ENCODE data around the gene SF3B2. TPM values are rescaled to one million over a fixed set of nuclear protein-coding genes. Genes with fewer than 3 reads are reported as not detected.

The SF3B2 gene
- total RNA-seq, 4 donors from 2014 or later = 148 to 216 (median 156) TPM

DNA sequence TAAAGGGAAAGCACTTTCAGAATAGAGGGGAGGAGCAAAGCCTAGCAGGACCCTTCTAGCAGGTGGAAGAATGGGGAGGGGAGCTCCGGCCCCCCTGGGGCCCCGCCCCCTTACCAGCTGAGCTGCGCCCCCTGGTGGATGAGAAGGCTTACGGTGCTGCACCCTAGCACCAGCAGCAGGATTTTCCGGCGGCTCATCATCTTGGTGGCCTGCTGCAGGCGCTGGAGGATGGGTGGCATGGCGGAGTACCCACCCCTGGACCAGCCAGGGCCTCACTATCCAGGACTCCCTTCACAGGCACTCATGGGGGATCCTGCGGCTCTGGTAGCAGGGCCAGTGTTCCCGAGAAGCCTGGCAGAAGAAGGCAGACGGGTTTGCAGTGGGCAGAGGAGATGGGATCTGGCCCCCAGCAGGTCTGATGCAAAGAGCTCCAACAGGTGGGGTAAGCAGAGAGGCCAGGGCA, 7.0 kb upstream of the SF3B2 start:
- peak; percentile 23 to 64 for DNase-seq (ENCODE audit: low spot score in 2 of 2)
- TF ChIP-seq POLR2A (IDR thresholded peaks at IDR 0.05) = no peak
- TF ChIP-seq EP300 (IDR thresholded peaks at IDR 0.05) = peak in 1 of 2 donors; percentile 23
- TF ChIP-seq, protein P1, sequence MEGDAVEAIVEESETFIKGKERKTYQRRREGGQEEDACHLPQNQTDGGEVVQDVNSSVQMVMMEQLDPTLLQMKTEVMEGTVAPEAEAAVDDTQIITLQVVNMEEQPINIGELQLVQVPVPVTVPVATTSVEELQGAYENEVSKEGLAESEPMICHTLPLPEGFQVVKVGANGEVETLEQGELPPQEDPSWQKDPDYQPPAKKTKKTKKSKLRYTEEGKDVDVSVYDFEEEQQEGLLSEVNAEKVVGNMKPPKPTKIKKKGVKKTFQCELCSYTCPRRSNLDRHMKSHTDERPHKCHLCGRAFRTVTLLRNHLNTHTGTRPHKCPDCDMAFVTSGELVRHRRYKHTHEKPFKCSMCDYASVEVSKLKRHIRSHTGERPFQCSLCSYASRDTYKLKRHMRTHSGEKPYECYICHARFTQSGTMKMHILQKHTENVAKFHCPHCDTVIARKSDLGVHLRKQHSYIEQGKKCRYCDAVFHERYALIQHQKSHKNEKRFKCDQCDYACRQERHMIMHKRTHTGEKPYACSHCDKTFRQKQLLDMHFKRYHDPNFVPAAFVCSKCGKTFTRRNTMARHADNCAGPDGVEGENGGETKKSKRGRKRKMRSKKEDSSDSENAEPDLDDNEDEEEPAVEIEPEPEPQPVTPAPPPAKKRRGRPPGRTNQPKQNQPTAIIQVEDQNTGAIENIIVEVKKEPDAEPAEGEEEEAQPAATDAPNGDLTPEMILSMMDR (IDR thresholded peaks at IDR 0.05) = peak; percentile 83 to 94 (median 90)
- Histone ChIP-seq H3K4me3 (no peak overlapping the region), H3K4me1 (peaks cover 0 to 16% (median 6%) of the 10 kb centered on the region in 4 donors), H3K27ac (no peak overlapping the region), H3K27me3 (peaks cover 0 to 23% of the 10 kb centered on the region in 2 donors), H3K36me3 (no peaks in the 10 kb centered on the region), H3K9me3 (no peaks in the 10 kb centered on the region)
- 10 to 16% methylated on average over 9 to 11 of the region's 11 CpGs for WGBS, 2 donors

DNA sequence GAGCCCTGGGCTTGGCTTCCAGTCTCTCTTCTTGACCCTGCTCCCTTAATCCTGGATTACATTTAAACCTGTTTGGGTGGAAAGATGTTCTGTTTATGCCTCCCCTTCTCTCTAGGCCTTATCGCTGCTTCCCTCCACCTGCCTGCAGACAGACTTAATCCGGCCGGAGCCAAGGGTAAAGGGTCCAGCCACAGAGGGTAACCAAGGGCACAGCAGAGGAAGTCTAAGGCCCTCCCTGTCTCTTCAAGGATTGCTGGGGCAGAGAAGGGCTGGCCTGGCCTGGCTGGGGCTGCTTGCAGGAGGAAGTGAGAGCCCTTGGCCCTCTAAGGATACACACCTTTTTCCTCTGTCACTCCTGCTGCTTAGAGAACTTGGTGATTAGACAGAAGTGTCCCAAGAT, 5.3 kb upstream of the SF3B2 start:
- 93 to 96% methylated on average over 3 of the region's 3 CpGs for WGBS, 2 donors
- Histone ChIP-seq H3K4me3 (no peak overlapping the region), H3K27me3 (peaks cover 0 to 23% of the 10 kb centered on the region in 2 donors), H3K27ac (no peak overlapping the region), H3K36me3 (no peaks in the 10 kb centered on the region), H3K9me3 (no peaks in the 10 kb centered on the region), H3K4me1 (peaks cover 0 to 28% (median 10%) of the 10 kb centered on the region in 4 donors)
- no peak for TF ChIP-seq EP300 (IDR thresholded peaks at IDR 0.05)
- no peak for TF ChIP-seq POLR2A (IDR thresholded peaks at IDR 0.05)
- TF ChIP-seq, protein P1 (IDR thresholded peaks at IDR 0.05) = no peak
- DNase-seq (ENCODE audit: low spot score in 2 of 2) = no peak

DNA sequence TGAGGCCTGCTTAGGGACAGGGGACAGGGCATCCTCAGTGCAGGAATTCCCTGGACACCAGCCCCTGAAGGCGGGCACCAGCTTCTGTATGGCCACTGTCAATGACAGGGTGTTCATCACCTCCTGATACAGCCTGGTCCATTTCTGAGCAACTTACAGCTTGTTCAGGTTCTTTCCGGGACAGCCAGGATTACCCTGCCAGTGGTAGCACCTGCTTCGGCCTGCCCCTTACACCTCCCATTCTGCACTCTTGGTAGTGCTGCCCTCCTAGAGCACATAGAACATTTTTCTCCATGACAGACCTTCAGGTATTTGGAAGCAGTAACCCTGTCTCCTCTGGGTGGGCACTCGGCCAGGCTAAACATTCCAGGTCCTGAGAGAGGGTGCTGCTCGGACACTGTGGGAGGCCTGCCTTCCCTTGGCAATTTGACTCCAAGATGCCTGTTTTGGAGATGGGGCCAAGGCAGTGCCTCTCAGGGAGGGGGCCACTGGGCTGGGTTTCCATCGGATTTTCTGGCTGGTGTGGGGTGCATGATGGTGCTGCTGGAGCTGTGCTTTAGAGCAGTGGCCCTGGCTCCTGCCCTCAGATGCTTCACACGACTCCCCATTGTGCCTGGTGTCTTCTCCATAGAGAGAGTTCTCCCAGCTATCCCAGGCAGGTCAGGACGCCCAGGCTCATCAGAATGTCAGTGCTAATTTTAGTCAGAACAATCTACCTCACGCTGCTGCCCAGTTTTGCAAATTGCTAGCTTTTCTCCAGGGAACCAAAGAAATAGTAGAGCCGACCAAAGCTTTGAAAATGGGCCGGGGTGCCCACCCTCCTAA, 4.4 kb upstream of the SF3B2 start:
- Histone ChIP-seq H3K27ac (no peak overlapping the region), H3K9me3 (no peaks in the 10 kb centered on the region), H3K27me3 (peaks cover 0 to 23% of the 10 kb centered on the region in 2 donors), H3K36me3 (no peaks in the 10 kb centered on the region), H3K4me3 (no peak overlapping the region), H3K4me1 (peaks cover 0 to 29% (median 10%) of the 10 kb centered on the region in 4 donors)
- WGBS, 2 donors = 64 to 76% methylated on average over 8 to 11 of the region's 11 CpGs
- TF ChIP-seq POLR2A (IDR thresholded peaks at IDR 0.05) = no peak
- TF ChIP-seq EP300 (IDR thresholded peaks at IDR 0.05) = no peak
- no peak for DNase-seq (ENCODE audit: low spot score in 2 of 2)

DNA sequence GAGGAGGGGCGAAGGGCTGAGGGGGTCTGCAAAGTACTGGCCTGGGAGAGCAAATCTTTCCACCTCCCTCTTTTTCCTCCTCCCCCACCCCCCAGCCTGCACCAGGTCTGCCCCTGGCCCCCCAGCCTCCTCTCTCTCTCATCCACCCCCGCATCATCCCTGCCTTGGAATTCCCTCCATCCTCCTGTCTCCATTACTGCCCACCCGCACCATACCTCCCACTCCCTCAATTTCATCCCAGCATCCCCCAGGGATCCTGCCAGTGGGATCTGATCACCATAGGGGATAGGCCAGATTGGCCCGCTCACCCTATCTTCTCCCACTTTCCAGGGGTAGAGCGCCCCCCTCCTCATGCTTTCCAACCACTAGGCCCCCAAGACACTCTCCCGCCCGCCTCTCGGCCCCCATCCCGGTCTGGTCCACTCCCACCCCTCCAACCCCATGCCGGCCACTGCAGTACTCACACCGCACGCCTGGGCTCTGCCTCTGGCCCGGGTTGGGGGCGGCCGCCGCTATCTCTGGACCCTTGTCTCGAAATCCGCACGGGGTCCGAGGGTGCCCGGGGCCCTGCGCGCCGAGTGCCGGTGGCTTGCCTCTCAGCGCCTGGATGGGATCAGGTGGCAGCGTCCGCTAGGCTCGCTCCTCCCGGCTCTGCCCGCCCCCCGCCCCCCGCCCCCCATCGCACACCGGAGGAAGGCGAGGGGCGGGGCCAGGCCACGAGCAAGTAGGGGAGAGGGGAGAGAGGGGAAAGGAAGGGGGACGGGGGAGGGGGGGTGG, 3.4 kb upstream of the SF3B2 start, which contains the start of gene GAL3ST3:
Gene GAL3ST3 (minus strand): TSS at position 615 of the 777 bp plus-strand sequence. CDS start 3,746 bp downstream, outside the sequence.
- H3K36me3 ChIP-seq = peaks cover 0 to 2% (median 0%) of the 10 kb centered on the region in 3 donors
- peaks cover 0 to 23% of the 10 kb centered on the region in 2 donors for H3K27me3 ChIP-seq
- H3K4me1 ChIP-seq = peaks cover 0 to 38% (median 19%) of the 10 kb centered on the region in 4 donors
- H3K9me3 ChIP-seq = no peaks in the 10 kb centered on the region
- DNase-seq (ENCODE audit: low spot score in 2 of 2) = no peak
- peak within 1 kb of the TSS in 3 of 4 donors; percentile 18 to 51 (median 22) for H3K27ac ChIP-seq
- peak within 1 kb of the TSS in 1 of 4 donors; percentile 28 for H3K4me3 ChIP-seq
- TF ChIP-seq EP300 (IDR thresholded peaks at IDR 0.05) (no peak), POLR2A (IDR thresholded peaks at IDR 0.05) (no peak)
- TF ChIP-seq, protein P1 (IDR thresholded peaks at IDR 0.05) = no peak
- 8 to 12% methylated on average over 26 to 36 of the region's 39 CpGs for WGBS, 2 donors

DNA sequence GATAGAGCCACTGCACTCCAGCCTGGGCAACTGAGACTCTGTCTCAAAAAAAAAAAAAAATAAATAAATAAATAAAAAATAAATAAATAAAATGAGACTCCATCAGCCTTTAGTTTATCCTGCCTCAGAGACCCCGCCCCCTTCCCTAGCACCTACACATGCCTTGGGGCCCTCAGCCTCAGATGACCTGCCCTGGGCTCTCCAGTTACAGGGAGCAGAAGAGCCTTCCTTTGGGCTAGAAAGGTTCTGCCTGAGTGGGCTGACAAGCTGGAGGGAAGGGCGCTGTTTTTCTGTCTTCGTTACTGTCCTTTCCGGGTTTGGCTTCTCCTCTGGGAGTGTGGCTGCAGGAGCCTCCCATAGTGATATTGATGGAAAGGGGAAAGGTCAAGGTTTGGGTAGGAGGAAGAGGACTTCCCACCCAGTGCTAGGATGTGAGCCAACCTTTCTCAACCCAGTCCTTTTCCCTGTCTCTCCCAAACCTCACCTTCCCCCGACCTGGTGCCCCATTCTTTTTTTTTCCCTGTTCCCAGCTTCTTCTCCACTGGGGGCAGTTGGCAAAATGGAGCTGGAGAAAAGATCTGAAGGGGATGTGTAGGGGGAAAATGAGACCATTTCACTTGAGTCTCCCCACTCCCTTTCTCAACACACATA, 1.5 kb upstream of the SF3B2 start:
- Histone ChIP-seq H3K9me3 (no peaks in the 10 kb centered on the region), H3K4me3 (peak overlapping the region in 1 of 4 donors; percentile 90), H3K27ac (peak overlapping the region; percentile 85 to 95 (median 92)), H3K36me3 (peaks cover 0 to 22% (median 4%) of the 10 kb centered on the region in 3 donors), H3K4me1 (peaks cover 0 to 51% (median 16%) of the 10 kb centered on the region in 4 donors), H3K27me3 (peaks cover 0 to 23% of the 10 kb centered on the region in 2 donors)
- TF ChIP-seq POLR2A (IDR thresholded peaks at IDR 0.05) (no peak), EP300 (IDR thresholded peaks at IDR 0.05) (no peak)
- TF ChIP-seq, protein P1 (IDR thresholded peaks at IDR 0.05) = no peak
- no peak for DNase-seq (ENCODE audit: low spot score in 2 of 2)
- WGBS, 2 donors = 66 to 72% methylated on average over 5 of the region's 5 CpGs

Data from tibial nerve (tissue), 4 donors.